HG03097 (cell line): ENCODE measurements around the gene MRPS34.

ENCODE experiments used
- ATAC-seq: cut with Tn5 transposase; IDR thresholded peaks from one replicate; pipeline ENCODE4 v1.9.1; 2021; ENCODE audit not compliant: unreplicated experiment, low FRiP score

The MRPS34 gene

DNA sequence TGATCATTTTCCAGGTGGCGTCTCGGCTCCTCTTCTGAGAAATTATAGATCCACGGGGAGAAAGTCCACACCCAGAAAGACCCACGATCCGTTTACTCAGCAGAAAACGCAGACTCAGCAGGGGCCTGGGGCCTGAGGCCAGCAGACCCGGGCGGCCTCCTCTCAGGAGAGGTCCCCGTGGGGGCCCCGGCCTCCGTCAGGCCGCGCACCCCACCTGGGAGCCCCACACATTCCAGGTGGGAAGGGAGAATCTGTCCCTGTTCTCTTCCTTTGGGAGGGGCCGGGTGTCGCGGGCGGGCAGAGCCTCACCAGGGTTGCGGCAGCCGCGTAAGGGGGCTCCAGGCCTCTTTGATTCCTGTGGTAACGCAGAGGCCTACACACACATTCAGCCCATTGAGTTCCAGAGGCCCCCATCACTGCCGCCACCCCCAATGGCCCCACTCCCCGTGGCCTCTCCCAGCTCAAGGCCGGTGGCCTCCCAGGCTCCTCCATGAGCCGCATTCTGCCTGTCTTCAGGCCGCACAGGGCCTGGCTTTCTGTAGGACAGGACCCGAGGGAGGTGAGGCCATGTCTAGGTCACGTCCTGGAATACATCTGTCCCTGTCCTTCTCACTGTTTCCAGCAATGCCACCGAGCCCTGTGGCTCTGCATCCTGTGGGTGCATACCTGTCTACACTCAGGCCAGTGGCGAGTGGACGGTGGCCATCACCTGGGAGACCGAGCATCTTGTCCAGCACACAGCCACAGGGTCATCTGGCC lies 22.2 kb upstream of the MRPS34 start:
- ATAC-seq: no peak

DNA sequence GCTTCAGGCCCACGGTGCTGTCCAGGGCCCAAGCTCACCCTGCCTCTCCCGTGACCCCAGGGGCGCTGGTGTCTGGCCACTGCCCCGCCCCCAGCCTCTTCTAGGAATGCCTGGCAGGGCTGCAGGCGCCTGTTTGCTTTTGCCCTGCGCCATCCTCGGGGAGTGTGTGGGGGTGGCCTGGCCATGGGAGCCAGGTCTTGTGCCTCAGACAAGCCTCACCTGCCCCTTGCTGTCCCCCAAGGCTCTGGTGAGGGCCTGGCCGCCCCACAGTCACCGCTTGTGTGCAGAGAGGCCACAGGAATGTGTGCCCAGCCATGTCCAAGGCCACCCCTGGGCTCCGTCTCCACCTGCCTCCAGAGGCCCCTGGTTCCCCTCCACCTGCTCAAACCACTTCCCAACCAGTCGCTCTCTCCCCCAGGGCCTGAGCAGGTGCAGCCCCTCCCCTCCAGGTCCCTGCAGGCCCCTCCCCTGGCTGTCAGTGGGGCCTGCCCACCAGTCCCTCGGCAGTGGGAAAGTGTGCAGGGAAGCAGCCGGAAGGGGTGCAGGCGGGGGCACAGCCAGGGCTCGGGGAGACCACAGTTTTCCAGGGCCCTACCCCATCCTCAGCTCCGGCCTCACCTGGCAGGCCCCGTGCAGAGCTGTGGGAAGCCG lies 21.4 kb upstream of the MRPS34 start:
- no peak for ATAC-seq

DNA sequence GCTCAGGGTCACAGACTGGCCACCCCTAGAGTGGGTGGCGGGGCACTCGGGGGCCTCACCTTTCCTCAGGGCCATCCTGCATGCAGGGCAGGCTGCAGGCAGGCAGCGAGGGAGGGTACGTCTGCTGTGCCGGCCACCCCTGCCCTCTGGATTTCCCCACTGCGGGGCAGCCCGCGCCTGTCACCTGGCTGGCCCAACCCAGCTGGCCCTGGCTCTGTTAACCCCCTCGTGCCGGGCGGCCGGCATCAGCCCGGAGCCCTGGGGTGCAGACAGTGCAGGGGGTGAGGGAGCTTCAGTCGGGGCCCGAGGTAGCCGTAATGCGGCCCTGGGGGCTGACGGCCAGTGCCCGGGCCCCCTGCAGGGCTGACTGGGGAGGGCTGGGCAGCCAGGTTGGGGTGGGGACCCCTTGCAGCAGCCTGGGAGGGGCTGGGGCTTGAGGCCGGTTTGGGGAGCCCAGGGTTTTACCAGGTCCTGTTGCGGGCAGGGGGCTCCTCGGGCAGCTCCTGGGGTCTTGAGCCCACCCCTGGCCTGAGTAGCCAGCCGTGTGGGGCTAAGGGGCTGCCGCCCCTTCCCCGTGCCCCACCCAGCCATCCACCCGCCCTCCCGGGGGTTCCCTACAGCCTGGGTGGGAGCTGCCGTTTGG lies 20.8 kb upstream of the MRPS34 start, which contains the start of gene IGFALS:
Gene IGFALS, minus strand, starts transcription at position 128 of the 643 bp plus-strand sequence. Its CDS starts 53 bp downstream, at position 75.
- ATAC-seq: no peak

DNA sequence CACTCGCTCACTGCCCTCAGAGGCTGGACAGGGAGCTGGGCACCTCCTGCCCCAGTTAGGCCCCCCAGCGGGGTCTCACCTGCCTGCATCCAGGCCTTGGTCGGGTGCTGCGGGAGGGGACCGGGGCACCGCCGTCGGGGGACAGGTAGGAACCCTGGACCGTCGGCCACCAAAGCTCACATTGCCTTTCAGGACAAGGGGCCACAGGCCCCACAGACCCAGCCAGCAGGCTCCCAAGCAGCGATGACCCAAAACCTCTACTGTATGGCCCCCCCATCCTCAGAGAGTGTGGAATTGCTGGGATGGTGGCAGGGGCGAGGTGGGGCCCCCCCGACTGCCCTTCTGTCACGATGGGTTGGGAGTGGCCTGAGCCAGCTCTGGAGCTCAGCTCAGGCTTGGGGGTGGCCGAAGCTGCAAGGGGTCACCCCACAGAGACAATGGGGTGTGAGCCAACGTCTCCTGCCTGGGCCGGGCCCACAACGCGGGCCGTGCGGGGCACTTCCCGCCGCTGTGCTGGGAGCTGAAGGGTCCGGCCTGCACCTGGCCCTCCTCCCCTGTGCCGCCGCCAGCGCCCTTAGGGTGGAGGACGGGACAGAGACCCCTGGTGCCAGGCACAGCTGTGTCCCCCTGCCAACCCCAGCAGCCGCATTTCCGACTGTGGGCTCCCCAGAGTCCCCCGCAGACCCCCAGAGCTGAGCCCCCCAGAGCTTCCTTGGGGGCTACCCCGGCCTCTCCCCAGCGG lies 20.1 kb upstream of the MRPS34 start:
- ATAC-seq: no peak

DNA sequence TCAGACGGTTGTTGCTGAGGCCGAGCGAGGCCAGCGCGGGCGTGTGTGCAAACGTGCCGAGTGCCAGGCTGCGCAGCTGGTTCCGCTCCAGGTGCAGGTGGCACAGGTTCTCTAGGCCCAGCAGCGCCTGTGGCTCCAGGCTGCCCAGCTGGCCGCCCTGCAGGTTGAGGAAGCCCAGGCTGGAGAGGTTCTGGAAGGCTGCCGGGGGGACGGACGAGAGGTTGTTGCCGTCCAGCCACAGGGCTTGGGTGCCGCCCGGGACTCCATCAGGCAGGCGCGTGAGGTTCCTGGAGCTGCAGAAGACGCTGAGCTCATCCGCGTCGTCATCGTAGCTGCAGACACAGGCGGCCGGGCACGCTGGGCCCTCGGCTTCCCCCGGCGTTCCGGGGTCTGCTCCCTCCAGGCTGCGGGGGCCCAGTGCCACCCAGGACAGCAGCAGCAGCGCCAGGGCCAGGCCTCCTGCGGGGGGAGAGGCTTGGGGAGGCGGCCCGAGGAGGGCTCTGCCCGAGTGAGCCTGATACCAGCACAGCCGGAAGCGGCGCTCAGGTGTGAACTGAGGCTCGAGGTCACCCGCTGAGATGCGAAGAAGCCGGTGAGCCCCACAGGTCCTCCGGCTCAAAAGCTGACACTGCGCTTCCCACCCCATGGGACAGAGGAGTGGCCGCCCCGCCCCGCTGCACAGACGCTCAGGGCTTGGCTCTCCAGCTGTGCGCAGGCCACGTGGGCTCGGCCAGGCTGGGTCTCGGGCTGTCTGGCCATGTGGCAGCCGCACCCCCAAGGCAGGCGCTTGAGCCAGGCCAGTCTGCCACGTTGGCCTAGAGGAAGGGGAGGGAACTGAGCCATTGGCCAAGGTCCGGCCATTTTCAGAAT lies 19.2 kb upstream of the MRPS34 start:
- no peak for ATAC-seq

DNA sequence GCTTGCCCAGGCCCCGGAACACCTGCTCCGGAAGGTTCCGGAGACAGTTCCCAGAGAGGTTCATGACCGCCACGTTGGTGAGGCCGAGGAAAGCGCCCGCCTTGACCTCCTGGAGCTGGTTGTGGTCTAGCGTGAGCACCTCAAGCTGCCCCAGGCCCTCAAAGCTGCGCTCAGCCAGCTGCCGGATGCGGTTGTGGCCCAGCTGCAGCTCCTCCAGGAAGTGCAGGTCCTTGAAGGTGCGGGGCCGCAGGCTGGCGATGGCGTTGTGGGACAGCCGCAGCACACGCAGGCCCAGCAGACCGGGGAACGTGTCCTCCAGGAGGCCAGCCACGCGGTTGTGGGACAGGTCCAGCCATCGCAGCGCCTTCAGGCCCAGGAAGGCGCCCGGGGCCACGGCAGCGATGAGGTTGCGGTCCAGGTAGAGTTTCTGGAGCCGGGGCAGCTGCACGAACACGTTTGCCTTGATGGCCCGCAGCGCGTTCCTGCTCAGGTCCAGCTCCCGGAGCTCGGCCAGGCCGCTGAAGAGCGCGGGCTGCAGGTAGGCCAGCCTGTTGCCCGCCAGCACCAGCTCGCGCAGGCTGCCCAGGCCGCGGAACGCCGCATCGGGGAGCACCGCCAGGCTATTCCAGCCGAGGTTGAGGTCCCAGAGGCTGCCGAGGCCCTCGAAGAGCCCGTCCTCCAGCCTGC lies 18.5 kb upstream of the MRPS34 start:
- no peak for ATAC-seq

DNA sequence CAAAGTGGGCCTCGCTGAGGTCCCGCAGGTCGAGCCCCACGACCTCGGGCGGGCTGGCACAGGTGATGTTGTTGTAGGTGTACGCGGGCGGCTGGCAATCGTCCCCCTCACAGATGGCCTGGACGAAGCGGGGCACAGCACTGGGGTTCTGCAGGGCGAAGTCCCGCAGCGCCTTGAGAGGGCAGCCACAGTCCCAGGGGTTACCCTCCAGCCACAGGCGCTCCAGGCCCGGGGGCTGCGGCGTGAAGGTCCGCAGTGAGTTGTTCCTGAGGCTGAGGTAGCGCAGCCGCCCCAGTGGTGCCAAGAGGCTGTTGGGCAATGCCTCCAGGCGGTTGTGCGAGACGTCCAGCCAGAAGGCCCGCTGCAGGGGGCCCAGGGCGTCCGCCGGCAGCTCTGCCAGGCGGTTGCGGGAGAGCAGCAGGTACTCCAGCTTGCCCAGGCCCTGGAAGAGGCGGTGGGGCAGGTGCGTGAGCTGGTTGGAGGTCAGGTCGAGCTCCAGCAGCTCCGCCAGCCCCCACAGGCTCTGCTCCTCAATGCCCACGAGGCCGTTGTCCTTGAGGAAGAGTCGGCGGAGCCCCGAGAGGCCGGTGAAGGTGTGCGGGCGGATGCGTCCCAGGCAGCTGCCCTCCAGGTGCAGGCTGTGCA lies 17.8 kb upstream of the MRPS34 start:
- no peak for ATAC-seq

DNA sequence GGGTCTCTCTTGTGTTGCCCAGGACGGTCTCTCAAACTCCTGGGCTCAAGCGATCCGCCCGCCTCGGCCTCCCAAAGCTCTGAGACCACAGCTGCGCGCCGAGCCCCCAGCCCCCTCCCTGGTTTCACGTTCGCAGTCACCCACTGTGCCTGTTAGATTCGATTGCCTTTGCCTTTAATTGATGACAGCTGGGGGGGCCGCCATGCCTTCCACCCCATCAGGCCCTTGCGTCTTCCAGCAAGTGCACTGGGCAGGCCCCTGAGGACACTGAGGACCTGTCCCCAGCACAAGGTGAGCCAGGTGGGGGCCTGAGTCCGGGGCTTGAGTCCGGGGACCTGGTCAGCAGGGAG lies 17.3 kb upstream of the MRPS34 start:
- ATAC-seq: no peak

DNA sequence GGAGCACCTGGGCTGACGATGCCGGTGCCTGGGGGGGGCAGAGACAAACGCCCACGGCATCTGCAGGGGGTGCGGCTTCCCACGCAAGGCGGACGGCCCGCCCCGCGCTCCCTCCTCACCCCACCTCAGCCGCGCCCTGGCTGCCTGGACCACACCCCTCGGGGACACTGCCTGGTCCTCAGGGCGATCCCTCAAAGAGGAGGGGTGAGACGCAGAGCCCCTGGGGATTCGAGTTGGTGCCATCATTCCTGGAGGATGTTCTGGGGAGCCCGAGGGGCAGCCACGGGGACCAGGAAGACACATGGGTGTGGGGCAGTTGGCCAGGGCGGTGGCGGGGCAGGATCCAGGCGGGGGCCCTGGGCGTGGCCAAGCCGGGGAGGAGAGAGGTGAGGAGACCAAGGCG lies 16.7 kb upstream of the MRPS34 start:
- no peak for ATAC-seq

DNA sequence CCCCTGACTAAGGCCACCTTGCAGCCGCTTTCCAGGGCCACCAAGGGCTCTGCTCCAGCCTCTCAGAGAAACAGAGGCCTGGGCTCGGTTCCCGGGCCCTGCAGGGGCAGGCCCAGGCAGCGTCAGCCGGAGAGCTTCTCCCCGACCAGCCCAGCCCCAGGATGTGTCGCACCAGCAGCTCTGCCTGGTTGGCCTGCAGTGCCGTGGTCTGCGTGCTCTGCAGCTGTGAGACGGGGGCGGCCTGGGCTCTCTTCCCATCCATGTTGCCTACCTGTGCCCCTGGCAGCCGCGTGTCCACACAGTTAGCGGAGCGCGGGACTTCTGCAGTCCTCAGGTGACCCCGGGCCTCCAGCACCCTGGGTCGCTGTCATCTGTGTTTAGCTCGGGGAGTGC lies 15.8 kb upstream of the MRPS34 start:
- ATAC-seq: no peak

DNA sequence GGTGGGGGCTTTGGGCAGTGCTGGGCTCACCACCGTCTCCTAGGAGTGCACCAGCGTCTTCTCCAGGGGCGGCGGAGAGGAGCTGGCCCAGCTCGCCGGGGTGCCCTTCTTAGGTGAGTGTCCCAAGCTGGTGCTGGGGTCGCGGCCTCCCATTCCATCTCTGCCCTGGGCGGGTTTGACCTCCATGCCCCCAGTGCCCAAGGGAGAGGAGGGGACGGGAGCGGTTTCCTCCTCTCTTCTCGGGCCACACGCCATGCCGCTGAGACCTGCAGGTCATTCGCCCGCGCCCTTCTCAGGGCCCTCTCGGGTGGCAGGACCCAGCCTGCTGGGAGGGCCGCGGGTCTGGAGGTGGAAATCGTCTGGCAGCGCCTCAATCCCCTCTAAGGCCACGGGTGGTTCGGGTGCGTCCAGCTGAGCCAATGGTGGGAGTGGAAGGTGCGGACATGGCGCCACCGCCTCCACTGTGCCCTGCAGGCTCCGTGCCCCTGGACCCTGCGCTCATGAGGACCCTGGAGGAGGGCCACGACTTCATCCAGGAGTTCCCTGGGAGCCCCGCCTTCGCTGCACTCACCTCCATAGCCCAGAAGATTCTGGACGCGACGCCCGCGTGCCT lies 15.3 kb upstream of the MRPS34 start:
- ATAC-seq: no peak

DNA sequence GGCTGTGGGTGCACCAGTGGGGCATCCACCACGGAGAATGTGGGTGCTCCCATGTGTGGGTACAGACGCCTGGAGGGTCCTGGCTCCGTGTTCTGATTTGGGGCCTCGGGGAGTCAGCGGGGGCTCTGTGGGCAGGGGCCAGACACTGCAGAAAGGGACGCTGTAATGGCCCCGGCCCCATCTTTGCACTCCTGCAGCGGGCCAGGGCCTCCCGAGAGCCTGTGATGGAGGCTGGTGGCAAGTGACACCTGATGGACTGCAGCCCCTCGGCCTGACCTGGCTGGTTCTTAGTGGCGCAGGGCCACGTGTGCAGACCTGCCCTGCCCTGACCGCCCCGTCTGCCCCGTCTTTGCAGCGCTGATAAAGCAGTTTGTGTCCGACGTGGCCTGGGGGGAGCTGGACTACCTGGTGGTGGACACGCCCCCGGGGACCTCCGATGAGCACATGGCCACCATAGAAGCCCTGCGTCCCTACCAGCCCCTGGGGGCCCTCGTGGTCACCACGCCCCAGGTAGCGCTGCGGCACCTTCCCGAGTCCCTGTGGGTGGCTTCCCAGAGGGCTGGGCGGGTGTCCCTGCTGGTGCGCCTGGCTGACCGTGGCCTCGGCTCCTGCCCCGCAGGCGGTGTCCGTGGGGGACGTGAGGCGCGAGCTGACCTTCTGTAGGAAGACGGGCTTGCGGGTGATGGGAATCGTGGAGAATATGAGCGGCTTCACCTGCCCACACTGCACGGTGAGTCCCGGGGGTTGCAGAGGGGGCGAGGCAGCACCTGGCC lies 14.6 kb upstream of the MRPS34 start:
- no peak for ATAC-seq

DNA sequence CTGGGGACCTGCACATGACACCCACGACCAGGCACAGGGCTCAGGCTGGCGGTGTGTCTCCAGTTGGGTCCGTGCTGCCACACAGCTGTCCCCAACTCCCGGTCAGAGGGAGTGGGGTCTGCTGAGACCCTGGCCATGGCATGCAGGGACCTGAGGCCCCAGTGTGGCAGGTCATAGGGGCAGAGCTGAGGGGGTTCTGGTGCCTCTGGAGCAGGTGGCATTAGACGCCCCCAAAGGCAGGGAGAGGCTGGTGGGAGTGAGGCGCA lies 14.1 kb upstream of the MRPS34 start:
- ATAC-seq: no peak

DNA sequence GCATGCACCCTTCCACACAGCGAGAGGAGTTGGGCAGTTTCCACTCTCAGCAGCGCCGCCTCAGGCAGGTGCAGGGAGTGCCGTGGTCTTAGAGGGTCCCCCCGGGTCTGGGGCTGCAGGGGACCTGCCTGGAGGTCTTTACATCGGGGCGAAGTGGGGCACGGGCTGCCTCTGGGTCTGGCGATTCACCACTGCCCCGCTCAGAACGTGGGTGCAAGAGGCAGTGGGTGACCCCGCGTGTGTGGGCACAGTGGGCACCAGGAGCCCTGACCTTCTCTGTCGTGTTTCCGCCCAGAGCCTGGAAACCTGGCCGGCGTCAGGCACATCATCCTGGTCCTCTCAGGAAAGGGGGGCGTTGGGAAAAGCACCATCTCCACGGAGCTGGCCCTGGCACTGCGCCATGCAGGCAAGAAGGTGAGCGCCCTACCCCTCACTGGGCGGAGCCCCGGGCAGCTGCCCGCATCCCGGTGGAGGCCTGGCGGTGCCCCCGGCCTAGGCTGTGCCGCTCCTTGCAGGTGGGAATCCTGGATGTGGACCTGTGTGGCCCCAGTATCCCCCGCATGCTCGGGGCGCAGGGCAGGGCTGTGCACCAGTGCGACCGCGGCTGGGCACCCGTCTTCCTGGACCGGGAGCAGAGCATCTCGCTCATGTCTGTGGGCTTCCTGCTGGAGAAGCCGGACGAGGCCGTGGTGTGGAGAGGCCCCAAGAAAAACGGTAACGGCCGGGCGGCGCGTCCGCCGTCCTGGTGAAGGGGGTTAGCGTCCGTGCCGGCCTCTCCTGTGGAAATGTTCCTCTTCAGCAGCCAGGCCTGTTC lies 13.5 kb upstream of the MRPS34 start:
- no peak for ATAC-seq

DNA sequence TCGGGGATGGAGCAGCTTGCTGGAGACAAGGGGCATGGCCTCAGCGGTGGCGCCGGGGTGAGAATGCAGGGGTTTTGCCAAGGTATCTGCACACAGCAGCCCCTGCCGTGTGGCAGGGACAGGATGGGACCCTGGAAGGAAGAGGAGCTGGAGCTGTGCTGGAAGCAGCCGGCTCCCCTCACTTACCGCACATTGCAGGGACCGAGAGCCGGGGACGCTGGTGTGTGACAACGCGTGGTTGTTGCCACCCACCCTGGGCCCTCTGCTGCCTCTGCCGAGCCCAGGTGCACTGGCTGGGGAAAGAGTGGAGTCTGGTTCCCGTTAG lies 12.9 kb upstream of the MRPS34 start:
- ATAC-seq: no peak

DNA sequence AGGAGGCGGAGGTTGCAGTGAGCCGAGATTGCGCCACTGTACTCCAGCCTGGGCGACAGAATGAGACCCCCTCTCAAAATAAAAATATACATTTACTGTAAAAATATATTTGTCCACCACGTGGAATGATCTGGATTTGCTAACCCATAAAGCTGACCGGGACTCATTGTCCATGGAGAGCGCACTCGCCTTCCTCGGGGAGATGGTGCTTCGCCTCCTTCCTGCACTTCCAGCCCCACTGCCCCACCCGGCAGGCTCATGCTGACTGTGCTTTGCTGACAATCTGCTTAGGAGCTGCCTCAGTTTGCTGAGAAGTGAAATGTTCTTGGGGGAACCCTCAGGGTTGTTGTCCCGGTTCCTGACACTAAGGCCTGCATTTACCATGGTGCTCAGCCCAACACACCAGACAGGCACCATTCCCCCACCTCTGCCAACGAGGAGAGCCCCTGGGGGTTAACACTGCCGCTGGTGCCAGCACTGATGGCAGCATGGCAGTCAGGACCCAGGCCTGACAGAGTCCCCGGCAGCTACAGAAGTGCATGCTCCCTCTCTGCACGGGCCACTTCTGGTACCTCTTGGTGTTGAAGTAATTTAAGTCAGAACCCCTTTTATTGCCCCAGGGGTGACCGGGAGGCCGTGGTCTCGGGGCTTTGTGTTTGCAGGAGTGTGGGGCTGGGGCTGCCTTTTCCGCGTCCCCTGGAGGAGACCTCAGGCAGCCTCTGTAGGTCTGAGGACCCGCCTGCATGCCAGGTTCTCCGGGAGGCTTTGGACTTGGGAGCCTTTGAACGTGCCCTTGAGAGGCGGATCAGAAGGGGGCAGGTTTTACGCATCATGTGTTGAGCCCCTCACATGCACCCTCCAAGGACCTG lies 12.3 kb upstream of the MRPS34 start:
- no peak for ATAC-seq
